IPS-NIHi7 (cell line): ENCODE results near the gene SHH.
"Not testable (repeated sequence)": the region's sequence is repeated elsewhere in the genome, so short reads cannot be mapped to it uniquely, and the experiment has no call there.

Source experiments
- DNase-seq: peaks from one replicate; pipeline ENCODE4 v3.0.0; 2012; ENCODE audit warnings: mixed read lengths; ENCODE audit errors: extremely low spot score

SHH gene

DNA sequence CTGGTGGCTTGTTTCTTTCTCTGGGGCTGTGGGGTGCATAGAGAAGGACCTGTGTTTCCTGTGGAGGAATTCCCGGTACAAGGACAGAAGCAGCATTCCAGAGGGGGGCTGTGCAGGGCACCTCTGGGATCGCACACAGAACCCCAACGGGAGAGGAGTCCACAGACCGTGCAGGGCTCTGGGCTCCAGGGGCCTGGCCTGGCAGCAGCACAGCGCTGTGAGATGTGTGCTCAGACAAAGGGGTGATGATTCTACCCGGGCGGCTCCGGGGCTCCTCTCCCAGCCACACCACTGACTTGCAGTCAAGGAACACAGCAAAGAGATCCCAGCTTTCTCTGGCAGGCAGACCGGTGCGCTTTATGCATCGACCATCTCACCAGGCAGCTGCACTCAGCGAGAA, 6.9 kb upstream of the SHH start:
- no peak for DNase-seq

GRCh38 chr7:155818820-155819168, 6.5 kb upstream of the SHH start:
- no peak for DNase-seq

DNA sequence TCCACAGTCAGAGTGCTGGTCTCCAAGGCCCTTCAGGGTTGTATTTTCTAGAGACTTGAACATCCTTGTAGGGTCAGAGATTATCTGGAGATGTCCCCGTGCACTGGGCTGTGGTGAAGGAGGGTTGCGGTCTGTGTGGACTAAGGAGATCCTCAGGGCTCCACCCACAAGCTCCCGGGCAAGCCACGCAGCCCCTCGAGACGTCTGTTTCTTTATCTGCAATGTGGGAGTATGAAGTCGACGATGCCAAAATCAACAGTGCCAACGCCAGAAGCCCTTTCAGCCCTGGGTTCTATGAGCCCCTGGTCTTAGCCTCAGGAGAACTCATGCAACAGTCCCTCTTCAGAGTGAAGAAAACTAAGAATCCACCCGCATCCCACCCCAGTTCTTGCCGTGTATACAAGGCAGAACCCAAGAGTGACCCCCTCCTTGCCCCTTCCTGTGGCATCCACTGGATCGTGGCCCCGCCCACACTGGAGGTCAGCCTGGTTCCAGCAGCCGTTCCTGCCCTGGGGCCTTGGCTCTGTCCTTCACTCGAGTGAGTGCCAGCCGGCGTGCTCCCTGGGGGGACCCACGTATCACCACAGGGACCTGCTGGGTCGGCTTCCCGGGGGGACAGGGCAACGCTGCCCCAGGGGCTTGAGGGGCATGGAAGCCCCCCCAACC, 6.0 kb upstream of the SHH start:
- no peak for DNase-seq

DNA sequence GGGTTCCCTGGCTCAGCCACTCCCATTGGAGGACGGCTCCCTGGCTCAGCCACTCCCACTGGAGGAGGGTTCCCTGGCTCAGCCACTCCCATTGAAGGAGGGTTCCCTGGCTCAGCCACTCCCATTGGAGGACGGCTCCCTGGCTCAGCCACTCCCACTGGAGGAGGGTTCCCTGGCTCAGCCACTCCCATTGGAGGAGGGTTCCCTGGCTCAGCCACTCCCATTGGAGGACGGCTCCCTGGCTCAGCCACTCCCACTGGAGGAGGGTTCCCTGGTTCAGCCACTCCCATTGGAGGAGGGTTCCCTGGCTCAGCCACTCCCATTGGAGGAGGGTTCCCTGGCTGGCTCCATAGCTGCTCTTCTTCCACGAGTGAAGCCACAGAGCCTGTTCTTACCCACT, 5.3 kb upstream of the SHH start:
- not testable (repeated sequence) for DNase-seq

GRCh38 chr7:155816996-155817395, 4.7 kb upstream of the SHH start:
- no peak for DNase-seq

DNA sequence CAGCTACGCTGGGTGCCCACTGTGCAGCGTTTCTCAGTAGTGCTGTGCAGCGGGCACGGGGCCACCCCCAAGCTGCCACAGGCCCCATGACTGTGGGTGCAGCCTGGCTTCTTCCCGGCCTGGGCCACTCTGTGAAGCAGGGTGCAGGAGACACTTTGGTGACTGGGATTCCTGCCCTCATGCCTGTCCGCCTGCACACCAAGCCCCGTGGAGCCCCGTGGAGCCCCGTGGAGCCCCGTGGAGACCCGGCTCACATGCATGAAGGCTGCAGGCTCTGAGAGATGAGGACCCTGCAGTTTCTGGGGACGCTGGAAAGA, 3.9 kb upstream of the SHH start:
- no peak for DNase-seq

GRCh38 chr7:155815332-155816191, 3.3 kb upstream of the SHH start:
- peak; percentile 89 for DNase-seq

DNA sequence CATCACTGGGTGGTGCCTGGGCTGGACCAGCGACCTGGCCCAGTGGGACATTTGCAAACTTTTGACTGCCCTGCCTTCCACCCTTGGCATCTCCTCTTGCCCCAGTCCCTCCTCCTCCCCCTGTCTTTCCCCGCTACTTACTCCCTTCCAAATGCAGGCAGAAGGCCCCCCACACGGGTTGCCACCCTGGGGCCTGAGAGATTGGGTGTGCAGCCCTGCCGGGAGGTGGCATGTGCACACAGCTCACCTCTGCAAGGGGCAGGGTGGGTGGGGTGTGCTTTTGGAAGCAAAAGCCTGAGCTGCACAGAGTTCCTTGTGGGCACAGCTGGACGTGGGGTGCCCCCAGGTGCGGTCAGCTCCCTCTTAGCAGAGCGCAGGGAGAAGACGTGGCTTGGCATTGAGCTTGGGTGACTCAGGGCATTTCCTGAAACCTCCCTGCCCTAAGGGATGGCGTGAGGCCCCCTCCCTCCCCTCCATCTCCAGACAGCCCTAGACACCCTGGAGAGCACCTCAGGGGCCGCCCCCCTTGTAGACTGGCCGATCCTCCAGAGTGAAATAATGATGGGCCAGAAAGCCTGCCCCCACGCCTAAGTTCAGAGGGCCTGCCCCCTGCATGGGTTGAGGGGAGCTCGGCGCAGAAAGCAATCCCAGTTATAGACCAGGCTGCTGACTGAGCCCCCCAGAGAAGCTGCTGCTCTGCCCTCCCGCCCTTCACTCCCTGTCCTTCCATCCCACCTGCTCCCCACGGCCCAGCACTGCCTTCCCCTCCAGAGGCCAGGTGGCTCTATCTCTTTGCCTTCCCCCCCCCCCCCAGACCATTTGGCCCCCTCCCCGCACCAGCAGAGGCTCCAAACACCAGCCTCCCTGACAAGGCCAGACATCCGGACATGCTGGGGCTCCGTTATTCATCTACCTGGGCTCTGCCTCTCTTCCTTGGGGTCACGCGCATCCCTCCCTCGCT, 2.3 kb upstream of the SHH start:
- DNase-seq, result no peak

GRCh38 chr7:155813546-155814315, 1.5 kb upstream of the SHH start:
- no peak for DNase-seq

DNA sequence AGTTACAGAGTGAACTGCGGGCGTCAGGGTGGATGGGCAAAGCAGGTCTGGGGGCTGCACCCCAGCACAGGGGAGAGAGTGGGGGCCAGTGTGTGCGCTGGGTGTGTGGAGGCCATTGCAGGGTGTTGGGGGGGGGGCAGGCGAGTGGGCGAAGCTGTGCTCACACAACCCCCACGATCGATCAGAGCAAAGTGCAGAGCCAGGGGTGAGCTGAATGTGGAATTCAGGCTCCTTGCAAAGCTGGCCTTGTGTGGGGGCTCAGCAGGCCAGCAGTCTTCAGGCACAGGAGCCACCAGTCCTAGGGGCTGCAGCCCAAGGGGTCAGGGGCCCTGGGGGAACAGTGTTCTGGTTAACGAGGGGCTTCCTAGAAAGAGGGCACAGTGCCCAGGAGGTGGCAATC, 862 bp upstream of the SHH start:
- DNase-seq, result no peak

DNA sequence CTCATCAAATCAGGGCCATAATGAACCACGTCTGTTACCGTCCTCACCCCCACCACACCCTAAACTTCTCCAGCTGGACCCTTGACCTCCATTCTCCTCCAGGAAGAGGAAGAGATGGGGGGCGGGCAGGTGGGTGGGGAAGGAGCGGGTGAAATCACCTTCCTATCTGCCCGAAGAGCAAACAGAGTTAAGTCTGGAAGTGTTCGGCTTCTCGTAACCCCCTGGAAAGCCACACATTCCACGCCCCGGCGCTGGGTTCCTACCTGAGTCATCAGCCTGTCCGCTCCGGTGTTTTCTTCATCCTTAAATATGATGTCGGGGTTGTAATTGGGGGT, 736 bp downstream of the SHH start:
- no peak for DNase-seq

- DNase-seq, result no peak
Observed at GRCh38 chr7:155810770-155811559, 1.3 kb downstream of the SHH start.

GRCh38 chr7:155809947-155810769, 2.1 kb downstream of the SHH start:
- DNase-seq, result no peak

DNA sequence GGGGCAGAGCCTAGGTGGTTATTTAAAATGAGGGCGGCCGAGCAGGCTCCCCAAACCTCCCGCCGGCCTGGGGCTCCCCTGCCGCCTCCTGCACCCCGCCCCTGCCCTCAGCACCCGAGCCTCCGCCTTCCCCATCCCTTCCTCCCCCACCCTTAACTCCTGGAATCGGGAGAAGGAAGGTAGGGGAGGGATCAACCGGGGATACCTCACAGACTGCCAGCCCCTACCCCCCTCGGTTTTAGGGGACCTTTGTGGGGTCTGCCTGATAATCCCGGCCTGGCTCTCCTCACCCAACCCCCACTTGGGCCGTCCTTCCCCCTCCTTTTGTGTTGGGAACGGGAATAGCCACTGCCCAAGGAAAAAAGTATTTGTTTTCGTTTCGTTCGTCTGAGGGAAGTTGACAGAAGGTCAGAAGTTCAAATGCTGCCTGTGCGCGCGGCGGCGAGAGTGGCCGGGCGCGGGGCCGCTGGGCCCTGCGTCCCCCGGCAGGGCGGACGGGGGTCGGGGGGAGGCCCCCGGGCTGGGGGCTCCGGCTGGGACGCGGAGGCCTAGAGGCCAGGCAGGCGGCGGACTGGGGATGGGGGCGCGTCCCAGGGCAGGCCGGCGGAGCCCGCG, 2.8 kb downstream of the SHH start:
- DNase-seq, result no peak

GRCh38 chr7:155808549-155809331, 3.5 kb downstream of the SHH start:
- DNase-seq, result no peak

DNA sequence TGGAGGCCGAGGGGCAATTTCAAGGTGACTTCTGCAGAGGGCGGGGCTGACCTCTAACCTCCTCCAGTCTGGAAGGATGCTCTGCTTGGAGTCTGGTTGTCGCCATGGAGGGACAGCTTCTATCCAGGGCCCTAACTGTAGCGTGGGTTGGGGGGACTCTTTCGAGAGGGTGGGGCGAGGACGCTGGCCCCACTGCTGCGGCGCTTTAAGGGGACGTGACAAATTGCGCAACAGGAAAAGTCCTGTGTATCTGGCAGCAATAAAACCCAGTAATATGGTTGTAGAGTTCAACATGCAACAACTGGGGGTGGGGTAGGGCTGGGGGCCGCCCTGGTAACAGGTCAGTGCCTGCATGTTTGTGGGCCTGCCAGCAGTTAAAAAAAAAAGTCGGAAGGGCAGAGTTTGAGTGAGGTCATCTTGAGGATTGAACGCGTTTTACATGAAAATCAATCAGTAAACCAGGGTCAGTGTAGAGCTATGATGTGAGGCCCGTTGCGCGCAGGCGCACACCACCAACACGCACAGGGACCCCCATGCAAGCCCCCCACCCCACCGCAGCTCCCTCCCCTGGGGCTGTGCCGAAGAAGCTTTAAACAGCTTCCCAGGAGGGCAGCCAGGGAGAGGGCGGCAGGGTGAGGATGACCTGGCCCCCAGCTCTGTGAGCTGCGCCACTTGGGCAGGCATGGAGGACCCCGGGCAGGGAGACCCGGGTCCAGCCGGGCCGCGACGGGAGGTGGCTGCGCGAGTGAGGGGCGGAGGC, 4.3 kb downstream of the SHH start:
- DNase-seq, result no peak

DNA sequence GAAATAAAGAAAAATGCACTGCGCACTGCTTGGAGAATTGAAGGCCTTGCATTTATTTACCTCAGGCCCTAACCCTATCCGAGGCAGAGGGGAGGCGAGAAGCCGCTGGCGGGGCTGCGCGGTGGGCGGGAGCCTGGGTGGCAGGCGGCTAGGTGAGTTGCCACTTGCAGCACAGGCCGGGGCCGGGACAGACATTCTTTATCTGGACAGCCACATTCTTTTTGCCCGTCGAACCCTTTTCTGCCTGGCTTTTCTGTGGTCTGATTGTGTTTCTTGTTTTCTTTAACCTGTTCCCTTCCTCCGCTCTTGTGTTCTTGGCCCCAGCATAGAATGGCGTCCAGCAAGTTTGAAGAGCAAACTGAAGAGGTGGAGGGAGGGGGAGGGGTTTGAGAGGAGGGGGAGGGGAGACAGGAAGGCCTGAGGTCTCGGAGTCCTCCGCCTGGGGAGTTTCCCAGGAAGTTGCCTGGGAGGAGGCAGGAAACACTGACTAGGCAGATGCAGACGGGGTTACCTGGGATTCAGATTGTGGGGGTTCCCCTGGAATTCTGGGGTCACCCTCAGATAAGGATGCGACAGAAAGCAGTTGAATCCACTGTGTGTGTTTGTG, 5.1 kb downstream of the SHH start:
- peak; percentile 59 for DNase-seq
